MCF 10A (cell line): ENCODE measurements around the gene SLC15A3. TPM values are rescaled to one million over a fixed set of nuclear protein-coding genes. Genes with fewer than 3 reads are reported as not detected.

Source experiments
- BruUV-seq: library from RNA; stranded (reverse); fragments of 400-500 nt; replicated peaks from 2 replicates; lab custom pipeline; 2021; lab: Mats Ljungman, UMichigan
- CTCF ChIA-PET: fragments of 300-600 bp; sonication (Branson Sonifier 250); formaldehyde crosslinking; extraction: SDS; loops from one replicate; lab custom pipeline; 2021; ENCODE audit warnings: antibody characterized with exemption, inconsistent platforms; lab: Yijun Ruan, JAX
- POLR2A ChIA-PET: fragments of 300-600, 350-650 bp; sonication (Branson Sonifier 250); formaldehyde crosslinking; extraction: SDS; loops from one replicate; lab custom pipeline; 2020; ENCODE audit warnings: antibody characterized with exemption, inconsistent platforms; lab: Yijun Ruan, JAX
- DNase-seq: peaks from one replicate; pipeline ENCODE4 v3.0.0-alpha.2; 2018; ENCODE audit not compliant: unreplicated experiment
- H3K27ac Mint-ChIP-seq: one replicate; pipeline ENCODE4 v1.8.0; 2022; ENCODE audit warnings: mild to moderate bottlenecking, low read depth, mixed read lengths; ENCODE audit not compliant: unreplicated experiment
- H3K27me3 Mint-ChIP-seq: one replicate; pipeline ENCODE4 v1.8.0; 2022; ENCODE audit warnings: mixed read lengths; ENCODE audit not compliant: insufficient read depth, unreplicated experiment
- H3K36me3 Mint-ChIP-seq: one replicate; pipeline ENCODE4 v1.8.0; 2022; ENCODE audit warnings: mild to moderate bottlenecking, moderate library complexity, mixed read lengths; ENCODE audit not compliant: insufficient read depth, unreplicated experiment
- H3K4me1 Mint-ChIP-seq: one replicate; pipeline ENCODE4 v1.8.0; 2022; ENCODE audit warnings: mixed read lengths; ENCODE audit not compliant: insufficient read depth, unreplicated experiment
- H3K4me3 Mint-ChIP-seq: one replicate; pipeline ENCODE4 v1.8.0; 2022; ENCODE audit warnings: mild to moderate bottlenecking, moderate library complexity, mixed read lengths; ENCODE audit not compliant: unreplicated experiment
- H3K9me3 Mint-ChIP-seq: one replicate; pipeline ENCODE4 v1.8.0; 2022; ENCODE audit warnings: mixed read lengths; ENCODE audit not compliant: unreplicated experiment
- CTCF ChIP-seq: fragments of 200-600 bp; IDR thresholded peaks from one replicate; pipeline ENCODE4 v1.8.0; 2022; ENCODE audit warnings: antibody characterized with exemption, mild to moderate bottlenecking; ENCODE audit not compliant: unreplicated experiment
- intact Hi-C: fragments of 100-400 bp; cut with micrococcal nuclease; formaldehyde crosslinking; loops from 2 replicates; pipeline ENCODE4 v1.14.1; 2022
- total RNA-seq: library from RNA; stranded (reverse); gene quantifications from 2 replicates; pipeline ENCODE4 v1.2.3, GENCODE V29; 2022

The SLC15A3 gene
- total RNA-seq, 1 experiment from 2014 or later, result not detected

- H3K36me3 Mint-ChIP-seq, result no peaks in the 10 kb centered on the region
- intact Hi-C loops, result no loop called here
- peaks cover 8% of the 10 kb centered on the region for H3K4me1 Mint-ChIP-seq
- DNase-seq, result no peak
- no peak for TF ChIP-seq CTCF
- ChIA-PET CTCF (interaction anchor here (0.7 kb wide), 2 partner anchors 20 to 22 kb away, joined by 3 read pairs; no protein-coding TSS in a partner anchor), POLR2A (interaction anchor here (1.3 kb wide), 1 partner anchor 22 kb away, joined by 3 read pairs; no protein-coding TSS in a partner anchor)
- H3K27ac Mint-ChIP-seq, result no peak overlapping the region
- H3K27me3 Mint-ChIP-seq, result peaks cover 14% of the 10 kb centered on the region
- no peak overlapping the region for H3K4me3 Mint-ChIP-seq
- H3K9me3 Mint-ChIP-seq, result no peaks in the 10 kb centered on the region
- BruUV-seq, result no TSS peak
Measured at GRCh38 chr11:60948250-60948649, 3.7 kb downstream of the SLC15A3 start.

- DNase-seq, result no peak
- H3K9me3 Mint-ChIP-seq, result no peaks in the 10 kb centered on the region
- ChIA-PET CTCF (interaction anchor here (0.7 kb wide), 1 partner anchor 21 kb away, joined by 3 read pairs; no protein-coding TSS in a partner anchor), POLR2A (interaction anchor here (1.3 kb wide), 1 partner anchor 22 kb away, joined by 3 read pairs; no protein-coding TSS in a partner anchor)
- H3K4me1 Mint-ChIP-seq, result peaks cover 7% of the 10 kb centered on the region
- no peaks in the 10 kb centered on the region for H3K36me3 Mint-ChIP-seq
- BruUV-seq, result no TSS peak
- intact Hi-C loops, result no loop called here
- H3K27ac Mint-ChIP-seq, result no peak overlapping the region
- TF ChIP-seq CTCF, result no peak
- no peak overlapping the region for H3K4me3 Mint-ChIP-seq
- H3K27me3 Mint-ChIP-seq, result peaks cover 14% of the 10 kb centered on the region
Measured at GRCh38 chr11:60947700-60948099, 4.3 kb downstream of the SLC15A3 start.

GRCh38 chr11:60946601-60947264 lies 5.2 kb downstream of the SLC15A3 start:
- no peak for TF ChIP-seq CTCF
- no peaks in the 10 kb centered on the region for H3K4me1 Mint-ChIP-seq
- H3K27ac Mint-ChIP-seq, result no peak overlapping the region
- intact Hi-C loops, result no loop called here
- H3K9me3 Mint-ChIP-seq, result no peaks in the 10 kb centered on the region
- no peak for DNase-seq
- H3K27me3 Mint-ChIP-seq, result peaks cover 14% of the 10 kb centered on the region
- no peaks in the 10 kb centered on the region for H3K36me3 Mint-ChIP-seq
- BruUV-seq, result no TSS peak
- no peak overlapping the region for H3K4me3 Mint-ChIP-seq
- ChIA-PET POLR2A (no interaction called here), CTCF (interaction anchor here (0.8 to 1.6 kb wide), 3 partner anchors 17 to 47 kb away, joined by 3 to 5 read pairs (median 4); no protein-coding TSS in a partner anchor)

- CTCF ChIA-PET, result interaction anchor here (0.7 to 1.6 kb wide), 3 partner anchors 15 to 46 kb away, joined by 3 to 5 read pairs (median 3); no protein-coding TSS in a partner anchor
- H3K27ac Mint-ChIP-seq, result no peak overlapping the region
- intact Hi-C loops, result no loop called here
- H3K27me3 Mint-ChIP-seq, result peaks cover 21% of the 10 kb centered on the region
- H3K4me1 Mint-ChIP-seq, result no peaks in the 10 kb centered on the region
- no peaks in the 10 kb centered on the region for H3K9me3 Mint-ChIP-seq
- POLR2A ChIA-PET, result interaction anchor here (0.6 kb wide), 1 partner anchor 102 kb away, joined by 3 read pairs; no protein-coding TSS in a partner anchor
- TF ChIP-seq CTCF, result no peak
- no peaks in the 10 kb centered on the region for H3K36me3 Mint-ChIP-seq
- BruUV-seq, result no TSS peak
- DNase-seq, result no peak
- H3K4me3 Mint-ChIP-seq, result no peak overlapping the region
Measured at GRCh38 chr11:60945295-60945667, 6.7 kb downstream of the SLC15A3 start.
